IPS-11a (cell line): ENCODE measurements around the gene MAN2A2.
"Not testable (repeated sequence)": the region's sequence is repeated elsewhere in the genome, so short reads cannot be mapped to it uniquely, and the experiment has no call there.

Experiments used
- H3K4me3 ChIP-seq: one replicate; pipeline ENCODE4 v1.5.1; 2013; ENCODE audit warnings: low read depth, low read length, control low read depth

Gene MAN2A2

DNA sequence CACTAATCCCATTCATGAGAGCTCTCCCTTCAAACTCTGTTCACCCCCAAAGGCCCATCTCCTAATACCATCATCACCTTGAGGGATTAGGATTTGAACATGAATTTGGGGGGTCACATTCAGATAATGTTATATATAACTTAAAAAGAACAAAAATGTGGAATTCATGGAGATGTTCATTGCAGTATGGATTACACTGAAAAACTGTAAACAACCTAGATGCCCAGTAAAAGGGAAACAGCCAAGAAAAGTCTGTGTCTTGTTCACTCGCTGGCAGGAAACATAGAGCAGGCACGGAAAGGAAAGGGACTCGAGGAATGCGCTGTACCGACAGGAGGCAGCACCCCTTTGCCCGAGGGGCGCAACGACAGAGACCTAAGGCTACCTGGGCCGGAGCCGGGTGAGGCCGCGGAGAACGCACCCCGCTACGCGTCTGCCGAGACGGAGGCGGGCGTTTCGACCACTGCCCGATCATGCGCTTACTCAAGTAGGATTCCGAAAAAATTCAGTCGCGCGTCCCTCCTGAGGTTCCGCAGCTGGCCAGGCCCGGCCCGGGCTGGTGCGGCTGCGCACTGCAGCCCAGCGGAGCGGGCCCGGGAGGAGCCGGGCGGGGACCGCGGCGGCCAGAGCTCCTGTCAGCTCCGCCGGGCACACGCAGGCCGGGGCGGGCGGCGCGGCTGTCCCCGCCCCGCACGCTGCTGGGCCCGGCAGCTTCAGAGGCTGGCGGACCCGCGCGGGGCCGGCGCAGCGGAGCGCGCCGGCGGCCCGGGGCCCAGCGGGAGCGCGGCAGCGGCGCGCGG is 862 bp upstream of the MAN2A2 start:
- H3K4me3 ChIP-seq = peak overlapping the region; percentile 65

DNA sequence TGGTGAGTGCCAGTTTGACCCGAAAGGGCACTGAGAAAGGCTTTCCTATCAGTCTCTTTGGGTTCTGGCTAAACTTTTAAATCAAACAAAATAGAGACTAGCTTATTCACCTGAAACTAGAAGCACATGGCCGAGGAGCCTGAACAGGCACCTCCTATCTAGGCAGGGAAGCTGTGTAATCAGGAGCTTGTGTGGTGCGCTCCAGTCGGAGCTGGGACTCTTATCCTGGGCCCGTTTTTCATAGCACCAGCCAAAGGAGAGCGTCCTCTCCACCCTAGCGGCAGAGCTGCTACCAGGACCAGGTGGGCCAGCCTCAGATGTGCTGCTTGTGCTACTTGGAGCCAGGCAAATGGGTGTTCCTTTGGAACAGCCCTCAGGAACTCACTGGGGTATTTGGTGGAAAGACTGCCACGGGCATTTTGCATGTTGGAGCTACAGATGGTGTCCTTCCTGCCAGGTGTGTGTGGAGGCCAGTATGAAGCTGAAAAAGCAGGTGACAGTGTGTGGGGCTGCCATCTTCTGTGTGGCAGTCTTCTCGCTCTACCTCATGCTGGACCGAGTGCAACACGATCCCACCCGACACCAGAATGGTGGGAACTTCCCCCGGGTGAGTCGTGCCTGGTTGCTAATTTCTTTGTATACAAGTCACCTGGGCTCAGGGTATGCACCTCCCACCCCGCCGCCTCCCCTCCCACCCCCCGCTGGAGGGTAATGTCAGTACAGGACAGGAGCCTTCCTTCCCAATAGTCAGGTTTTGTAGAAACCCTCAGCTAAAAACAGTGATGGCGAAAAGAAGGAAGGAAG is 833 bp downstream of the MAN2A2 start:
- H3K4me3 ChIP-seq = no peak overlapping the region

DNA sequence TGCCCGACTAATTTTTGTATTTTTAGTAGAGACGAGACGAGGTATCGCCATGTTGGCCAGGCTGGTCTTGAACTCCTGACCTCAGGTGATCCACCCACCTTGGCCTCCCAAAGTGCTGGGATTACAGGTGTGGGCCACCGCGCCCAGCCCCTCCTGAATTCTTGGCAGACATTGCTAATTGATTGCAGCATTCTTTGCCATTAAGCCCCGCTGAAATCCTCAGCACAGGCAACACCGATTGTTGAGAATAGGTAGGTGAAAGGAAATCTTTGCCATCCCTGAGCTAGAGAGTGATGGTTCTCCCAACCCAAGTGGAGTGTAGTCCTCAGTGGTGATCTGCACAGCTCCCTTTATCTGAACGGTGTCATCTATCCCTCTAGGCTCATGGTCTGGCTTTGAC is 1.6 kb downstream of the MAN2A2 start:
- H3K4me3 ChIP-seq = no peak overlapping the region

DNA sequence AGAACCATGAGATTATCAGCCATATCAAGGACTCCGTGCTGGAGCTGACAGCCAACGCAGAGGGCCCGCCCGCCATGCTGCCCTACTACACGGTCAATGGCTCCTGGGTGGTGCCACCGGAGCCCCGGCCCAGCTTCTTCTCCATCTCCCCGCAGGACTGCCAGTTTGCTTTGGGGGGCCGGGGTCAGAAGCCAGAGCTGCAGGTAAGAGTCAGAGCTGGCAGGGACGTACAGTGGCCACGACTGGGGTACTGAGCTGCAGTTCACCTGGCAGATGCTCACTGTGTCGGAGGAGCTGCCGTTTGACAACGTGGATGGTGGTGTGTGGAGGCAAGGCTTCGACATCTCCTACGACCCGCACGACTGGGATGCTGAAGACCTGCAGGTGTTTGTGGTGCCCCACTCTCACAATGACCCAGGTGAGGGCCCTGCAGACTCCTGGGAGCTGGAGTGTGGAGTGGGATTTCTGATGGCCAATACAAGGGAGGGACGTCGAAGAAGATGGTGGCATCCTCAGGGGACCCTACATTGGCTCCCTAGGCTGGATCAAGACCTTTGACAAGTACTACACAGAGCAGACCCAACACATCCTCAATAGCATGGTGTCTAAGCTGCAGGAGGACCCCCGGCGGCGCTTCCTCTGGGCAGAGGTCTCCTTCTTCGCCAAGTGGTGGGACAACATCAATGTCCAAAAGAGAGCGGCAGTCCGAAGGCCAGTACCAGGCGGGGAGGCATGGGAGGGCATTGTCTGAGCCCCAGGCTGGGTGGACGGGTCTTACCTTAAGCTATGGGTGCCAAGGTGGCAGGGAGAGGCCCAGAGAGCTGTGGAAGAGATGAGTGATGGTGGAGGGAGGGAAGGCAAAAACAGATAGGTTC is 2.4 kb downstream of the MAN2A2 start:
- H3K4me3 ChIP-seq = no peak overlapping the region

DNA sequence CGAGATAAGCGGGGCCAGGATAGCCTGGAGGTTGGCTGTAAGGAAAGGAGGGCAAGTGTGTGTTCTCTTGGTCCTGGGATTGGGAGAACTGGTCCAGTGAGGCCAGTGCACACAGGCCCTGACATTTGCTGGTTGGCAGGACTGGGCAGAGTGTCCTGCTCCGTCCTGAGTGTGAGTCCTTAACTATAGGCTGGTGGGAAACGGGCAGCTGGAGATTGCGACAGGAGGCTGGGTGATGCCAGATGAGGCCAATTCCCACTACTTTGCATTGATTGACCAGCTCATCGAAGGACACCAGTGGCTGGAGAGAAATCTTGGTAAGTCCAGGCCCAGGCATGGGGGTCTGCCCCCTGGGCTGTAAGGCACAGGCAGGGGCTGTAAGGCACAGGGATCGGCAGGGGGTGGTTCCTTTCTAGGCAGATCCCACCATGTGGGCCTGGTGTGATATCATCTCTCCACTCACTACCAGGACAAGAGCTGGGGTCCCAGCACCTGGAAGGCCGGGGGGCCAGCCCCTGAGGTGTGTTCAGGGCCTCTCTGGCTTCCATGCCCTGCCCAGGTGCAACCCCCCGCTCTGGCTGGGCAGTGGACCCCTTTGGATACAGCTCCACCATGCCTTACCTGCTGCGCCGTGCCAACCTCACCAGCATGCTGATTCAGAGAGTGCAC is 3.2 kb downstream of the MAN2A2 start:
- H3K4me3 ChIP-seq = no peak overlapping the region

DNA sequence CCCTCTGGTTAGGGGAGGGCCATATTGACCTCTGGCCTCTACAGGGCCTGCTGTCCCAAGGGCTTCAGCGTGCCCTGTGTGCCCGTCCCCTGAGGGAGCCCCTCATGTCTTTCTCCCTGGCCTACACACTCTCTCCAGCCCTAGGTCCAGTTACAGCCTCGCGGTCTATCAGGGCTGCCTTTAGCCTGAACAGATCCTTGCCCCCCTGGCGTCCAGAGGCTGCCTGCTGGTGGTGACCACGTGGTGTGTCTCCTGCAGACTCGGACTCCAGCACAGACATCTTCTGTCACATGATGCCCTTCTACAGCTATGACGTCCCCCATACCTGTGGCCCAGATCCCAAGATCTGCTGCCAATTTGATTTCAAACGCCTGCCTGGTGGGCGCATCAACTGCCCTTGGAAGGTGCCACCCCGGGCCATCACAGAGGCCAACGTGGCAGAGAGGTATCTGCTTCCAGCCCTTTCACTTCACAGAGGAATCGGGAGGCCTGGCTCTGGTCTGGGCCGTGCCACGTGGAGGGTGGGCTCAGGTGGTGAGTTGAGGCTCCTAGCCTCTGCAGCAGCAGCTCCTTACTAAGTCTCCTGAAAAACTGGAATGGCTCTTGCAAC is 4.1 kb downstream of the MAN2A2 start:
- H3K4me3 ChIP-seq = no peak overlapping the region

DNA sequence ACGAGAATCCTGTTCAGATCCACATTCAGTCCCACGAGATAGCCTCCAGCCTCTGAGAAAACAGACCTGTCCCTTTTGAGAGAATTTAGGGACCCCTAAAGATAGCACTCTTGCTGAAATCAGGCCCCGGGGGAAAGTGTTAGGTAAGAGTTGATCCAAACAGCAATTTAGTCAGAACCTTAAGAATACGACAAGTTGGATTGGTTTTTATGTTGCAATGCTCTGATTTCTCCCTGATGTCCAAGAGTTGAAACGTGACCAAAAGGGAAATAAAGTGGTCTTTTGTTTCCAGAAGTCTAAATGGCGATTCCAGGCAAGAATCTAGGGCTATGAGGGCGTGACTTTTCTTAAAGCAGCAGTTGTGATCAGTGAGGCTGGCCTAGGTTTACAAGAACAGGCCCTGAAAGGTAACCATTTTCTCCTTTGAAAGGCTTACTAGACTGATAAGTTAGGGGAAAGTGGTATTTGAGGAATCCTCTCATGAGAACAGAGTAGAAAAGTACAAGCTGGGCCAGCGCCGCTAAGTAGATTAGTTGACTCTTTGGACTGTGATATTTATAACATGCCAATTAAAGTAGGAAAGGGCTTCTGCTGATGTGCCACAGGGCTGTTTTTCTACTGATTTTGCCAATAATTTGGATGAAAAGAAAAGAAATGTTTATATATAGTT is 4.9 kb downstream of the MAN2A2 start:
- no peak overlapping the region for H3K4me3 ChIP-seq

DNA sequence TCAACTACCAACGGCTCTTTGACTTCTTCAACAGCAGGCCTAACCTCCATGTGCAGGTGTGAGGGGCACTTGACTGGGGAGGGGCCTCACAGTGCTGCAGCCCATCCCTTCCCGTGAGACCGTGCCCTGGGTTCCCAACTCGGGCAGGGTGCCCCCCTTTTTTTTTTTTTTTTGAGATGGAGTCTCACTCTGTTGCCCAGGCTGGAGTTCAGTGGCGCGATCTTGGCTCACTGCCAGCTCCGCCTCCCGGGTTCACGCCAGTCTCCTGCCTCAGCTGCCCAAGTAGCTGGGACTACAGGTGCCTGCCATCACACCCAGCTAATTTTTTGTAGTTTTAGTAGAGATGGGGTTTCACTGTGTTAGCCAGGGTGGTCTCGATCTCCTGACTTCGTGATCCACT is 6.3 kb downstream of the MAN2A2 start:
- not testable (repeated sequence) for H3K4me3 ChIP-seq

DNA sequence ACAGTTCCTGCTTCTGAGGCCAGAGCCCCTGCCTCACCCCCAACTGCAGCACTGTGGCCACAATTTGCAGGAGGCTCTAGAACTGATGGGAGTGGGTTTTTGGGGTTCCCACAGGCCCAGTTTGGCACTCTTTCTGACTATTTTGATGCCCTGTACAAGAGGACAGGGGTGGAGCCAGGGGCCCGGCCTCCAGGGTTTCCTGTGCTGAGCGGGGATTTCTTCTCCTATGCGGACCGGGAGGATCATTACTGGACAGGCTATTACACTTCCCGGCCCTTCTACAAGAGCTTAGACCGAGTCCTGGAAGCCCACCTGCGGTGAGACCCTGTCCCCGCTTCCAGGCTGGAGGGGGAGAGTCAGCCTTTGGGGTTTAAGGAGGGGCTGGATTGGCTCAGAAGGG is 6.9 kb downstream of the MAN2A2 start:
- H3K4me3 ChIP-seq = no peak overlapping the region

DNA sequence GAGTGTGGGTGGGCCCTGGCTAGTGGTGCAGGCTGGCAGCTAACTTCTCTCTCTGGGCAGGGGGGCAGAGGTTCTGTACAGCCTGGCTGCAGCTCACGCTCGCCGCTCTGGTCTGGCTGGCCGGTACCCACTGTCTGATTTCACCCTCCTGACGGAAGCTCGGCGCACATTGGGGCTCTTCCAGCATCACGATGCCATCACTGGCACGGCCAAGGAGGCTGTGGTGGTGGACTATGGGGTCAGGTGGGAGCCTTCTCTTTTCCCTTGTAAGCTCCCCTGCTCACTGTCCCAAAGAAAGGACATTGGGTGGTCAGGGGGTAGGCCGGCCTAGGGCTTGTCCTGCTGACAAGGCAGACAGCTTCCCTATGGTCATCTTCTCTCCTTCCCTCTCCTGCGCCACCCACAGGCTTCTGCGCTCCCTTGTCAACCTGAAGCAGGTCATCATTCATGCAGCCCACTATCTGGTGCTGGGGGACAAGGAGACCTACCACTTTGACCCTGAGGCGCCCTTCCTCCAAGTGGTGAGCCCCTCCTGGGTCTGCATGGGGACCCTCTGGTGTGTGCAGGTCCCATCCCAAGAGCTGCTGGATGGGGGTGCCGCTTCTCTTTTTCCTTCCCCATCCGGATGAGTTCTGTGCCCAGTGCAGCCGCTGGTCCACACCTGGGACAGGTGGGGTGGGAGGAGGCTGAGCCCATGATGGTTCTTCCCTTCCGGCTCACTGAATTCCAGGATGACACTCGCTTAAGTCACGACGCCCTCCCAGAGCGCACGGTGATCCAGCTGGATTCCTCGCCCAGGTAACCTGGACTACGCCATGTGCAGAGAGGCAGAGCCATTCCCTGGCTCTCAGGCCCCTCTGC is 7.6 kb downstream of the MAN2A2 start:
- H3K4me3 ChIP-seq = no peak overlapping the region

DNA sequence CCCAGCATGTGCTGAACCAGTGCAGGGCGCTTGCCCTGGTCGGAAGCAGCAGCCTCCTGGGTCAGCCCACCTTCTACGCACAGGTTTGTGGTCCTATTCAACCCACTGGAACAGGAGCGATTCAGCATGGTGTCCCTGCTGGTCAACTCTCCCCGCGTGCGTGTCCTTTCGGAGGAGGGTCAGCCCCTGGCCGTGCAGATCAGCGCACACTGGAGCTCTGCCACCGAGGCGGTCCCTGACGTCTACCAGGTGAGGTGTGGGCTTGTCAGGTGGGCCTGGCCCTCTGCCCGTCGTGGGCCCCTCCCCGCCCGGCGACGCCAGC is 8.2 kb downstream of the MAN2A2 start:
- no peak overlapping the region for H3K4me3 ChIP-seq

DNA sequence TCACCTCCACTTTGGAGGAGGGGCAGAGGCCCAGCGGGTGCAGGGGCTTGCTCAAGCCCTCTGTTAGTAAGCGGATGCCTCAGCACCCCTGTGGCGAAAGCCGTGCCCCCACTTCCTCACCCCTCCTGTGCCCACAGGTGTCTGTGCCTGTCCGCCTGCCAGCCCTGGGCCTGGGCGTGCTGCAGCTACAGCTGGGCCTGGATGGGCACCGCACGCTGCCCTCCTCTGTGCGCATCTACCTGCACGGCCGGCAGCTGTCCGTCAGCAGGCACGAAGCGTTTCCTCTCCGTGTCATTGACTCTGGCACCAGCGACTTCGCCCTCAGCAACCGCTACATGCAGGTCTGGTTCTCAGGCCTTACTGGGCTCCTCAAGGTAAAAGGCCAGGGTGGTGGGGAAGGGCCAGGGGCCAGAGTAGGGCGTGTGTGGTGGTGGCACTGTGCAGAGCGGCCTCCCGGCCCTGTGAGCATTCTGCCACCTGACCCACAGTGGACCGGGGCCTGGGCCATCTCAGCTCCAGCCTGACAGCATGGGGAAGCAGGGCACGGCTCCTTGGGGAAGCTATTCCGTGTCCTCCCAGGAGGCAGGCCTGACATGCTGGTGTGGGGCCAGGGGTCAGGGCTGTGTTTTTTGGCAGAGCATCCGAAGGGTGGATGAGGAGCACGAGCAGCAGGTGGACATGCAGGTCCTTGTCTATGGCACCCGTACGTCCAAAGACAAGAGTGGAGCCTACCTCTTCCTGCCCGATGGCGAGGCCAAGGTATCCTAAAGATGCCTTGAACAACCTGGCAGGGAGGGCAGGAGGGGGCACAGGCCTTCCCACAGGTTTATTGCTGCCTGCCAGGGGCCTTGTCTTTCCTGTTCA is 9.0 kb downstream of the MAN2A2 start:
- no peak overlapping the region for H3K4me3 ChIP-seq

DNA sequence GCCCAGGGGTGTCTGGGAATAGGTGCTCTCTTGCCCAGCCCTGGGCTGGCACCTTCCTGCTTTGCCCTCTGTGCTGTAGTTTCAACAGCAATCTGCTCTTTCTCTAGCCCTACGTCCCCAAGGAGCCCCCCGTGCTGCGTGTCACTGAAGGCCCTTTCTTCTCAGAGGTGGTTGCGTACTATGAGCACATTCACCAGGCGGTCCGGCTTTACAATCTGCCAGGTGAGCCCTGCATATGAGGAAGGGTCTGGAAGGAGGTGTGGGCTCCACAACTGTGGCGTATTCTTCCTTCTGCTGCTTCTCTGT is 9.6 kb downstream of the MAN2A2 start:
- H3K4me3 ChIP-seq = no peak overlapping the region

DNA sequence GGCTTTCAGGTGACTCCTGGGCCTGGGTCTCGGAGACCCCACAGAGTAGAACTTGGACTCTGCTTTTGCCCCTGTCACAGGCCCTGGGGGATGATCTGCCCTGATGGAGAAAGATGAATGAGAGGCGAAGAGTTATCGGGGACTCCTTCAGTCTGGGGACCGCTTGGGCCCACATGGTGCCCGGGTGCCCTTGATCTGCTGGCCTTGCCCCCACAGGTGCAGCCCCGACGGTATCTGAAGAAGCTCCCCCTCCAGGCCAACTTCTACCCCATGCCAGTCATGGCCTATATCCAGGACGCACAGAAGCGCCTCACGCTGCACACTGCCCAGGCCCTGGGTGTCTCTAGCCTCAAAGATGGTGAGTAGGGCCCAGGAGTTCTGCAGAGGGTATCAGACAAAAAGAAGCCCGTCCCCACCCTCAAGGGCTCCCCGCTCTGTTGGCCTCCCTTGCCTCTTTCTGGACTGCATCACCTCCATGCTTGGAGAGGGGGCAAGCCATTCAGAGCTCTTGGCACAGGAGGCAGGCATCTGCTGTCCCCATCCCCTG is 10.4 kb downstream of the MAN2A2 start:
- no peak overlapping the region for H3K4me3 ChIP-seq

DNA sequence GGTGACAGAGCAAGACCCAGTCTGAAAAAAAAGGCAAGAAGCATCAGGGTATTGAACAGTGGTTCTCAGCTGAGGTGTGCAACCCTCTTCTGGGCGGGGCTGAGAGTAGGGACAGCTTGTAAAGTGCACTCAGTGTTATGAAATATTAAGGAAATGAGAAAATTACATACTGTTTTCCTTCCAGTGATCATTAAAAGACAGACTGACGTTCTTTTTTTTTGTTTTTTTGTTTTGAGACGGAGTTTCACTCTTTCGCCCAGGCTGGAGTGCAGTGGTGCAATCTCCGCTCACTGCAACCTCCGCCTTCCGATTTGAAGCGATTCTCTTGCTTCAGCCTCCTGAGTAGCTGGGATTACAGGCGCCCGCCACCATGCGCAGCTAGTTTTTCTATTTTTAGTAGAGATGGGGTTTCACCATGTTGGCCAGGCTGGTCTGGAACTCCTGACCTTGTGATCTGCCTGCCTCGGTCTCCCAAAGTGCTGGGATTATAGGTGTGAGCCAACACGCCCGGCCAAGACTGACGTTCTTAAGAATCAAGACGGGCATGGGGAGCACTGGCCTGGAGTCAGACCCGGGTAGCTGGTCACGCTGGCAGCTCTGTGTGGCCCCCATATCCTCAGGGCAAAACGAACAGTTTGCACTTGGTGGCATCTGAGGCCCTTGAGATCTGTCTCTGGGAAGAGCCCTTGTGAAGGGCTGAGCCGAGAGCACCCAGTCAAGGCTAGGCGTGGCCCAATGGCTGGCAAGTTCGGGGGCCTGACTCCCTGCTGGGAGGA is 11.4 kb downstream of the MAN2A2 start:
- H3K4me3 ChIP-seq = no peak overlapping the region

DNA sequence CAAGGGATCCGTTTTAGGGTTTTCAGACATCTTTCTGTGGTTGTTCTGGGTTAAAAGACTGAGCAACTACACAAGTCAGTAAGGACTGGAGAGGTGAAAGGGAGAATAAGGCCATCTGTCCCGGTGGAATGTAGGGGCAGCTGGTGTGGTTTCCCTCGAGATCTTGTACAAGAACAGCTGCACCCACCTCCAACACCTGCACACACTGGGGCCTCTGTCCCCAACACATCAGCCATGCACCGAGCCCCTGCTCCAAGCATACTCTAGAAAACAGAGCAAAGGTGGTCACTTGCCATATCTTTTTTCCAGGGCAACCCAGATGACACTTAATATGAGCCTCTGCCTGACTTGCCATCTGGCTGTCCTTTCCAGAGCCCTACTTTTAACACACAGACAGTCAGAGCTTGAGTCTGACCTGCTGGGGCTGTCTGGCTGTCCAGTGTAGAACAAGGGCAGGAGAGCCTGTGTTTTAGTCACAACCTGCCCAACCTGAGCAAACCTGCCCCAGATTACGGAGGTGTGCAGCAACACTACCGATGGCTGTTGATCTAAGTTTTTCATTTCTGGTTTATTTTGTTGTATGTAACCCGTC is 12.2 kb downstream of the MAN2A2 start:
- H3K4me3 ChIP-seq = no peak overlapping the region
